ENCODE data around the gene VSIR.

Gene VSIR

GRCh38 chr10:71773221-71773971 is at the start of gene VSIR:
Gene VSIR (minus strand): TSS chr10:71773520. CDS start chr10:71773439, 81 bp downstream.
- peaks cover 2% of the 10 kb centered on the region for H3K4me1 ChIP-seq
- H3K9me3 ChIP-seq = no peaks in the 10 kb centered on the region
- no peaks in the 10 kb centered on the region for H3K36me3 ChIP-seq (replicated peaks)
- peak; percentile 66 to 89 for DNase-seq (ENCODE audit: low spot score in 2 of 2)
- H3K27me3 ChIP-seq (ENCODE audit: low read depth) = no peaks in the 10 kb centered on the region
- peak within 1 kb of the TSS; percentile 36 for H3K4me3 ChIP-seq
- in situ Hi-C loops (cut with MboI; ENCODE audit: low sequenced_read_pairs) = no loop called here

DNA sequence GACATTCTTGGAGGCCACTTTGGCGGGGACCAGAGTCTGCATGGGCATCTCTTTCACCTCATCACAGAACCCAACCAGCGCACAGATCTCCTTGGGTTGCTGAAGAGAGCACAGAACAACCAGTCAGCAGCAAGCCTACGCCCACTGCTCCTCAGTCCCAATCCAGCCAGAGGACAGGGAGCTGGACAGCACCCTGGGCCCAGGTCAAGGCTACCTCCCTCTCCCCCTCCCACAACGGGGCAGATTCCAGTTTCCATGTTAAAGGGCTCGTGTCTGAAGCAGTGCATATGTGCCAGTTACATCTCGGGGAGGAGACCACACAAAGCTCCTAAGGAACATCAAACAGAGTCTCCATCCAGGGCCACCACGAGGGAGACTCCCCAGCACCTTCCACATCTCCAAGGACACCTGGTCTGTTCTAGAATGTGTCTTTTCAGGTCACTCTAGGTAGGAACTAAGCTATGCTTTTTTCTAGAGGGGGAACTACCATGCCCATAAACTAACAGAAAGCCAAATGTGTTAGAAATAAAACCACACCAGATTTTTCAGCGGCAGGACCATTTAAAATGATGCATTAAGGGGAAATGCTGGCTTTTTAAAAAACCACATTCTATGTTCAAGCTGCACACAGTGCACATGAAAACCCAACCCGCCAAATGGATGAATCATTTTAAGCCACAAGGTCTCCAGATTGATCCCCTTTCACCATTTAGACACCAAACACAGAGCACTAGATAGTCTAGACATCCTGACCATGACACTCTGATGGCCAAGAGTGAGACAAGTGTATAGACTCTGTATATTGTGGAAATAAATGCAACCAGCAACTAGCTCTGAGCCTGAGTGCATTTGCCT is 48.8 kb upstream of the VSIR start:
- no peak for DNase-seq (ENCODE audit: low spot score in 2 of 2)

GRCh38 chr10:71820966-71821365 is 47.6 kb upstream of the VSIR start:
- peaks cover 91% of the 10 kb centered on the region for H3K36me3 ChIP-seq (replicated peaks)

More for the DNA sequence above, 48.8 kb upstream of the VSIR start:
- Histone ChIP-seq H3K4me3 (no peak overlapping the region), H3K9me3 (no peaks in the 10 kb centered on the region), H3K27me3 (ENCODE audit: low read depth) (no peaks in the 10 kb centered on the region), H3K36me3 (replicated peaks) (peaks cover 89% of the 10 kb centered on the region), H3K4me1 (no peaks in the 10 kb centered on the region)
- in situ Hi-C loops (cut with MboI; ENCODE audit: low sequenced_read_pairs) = no loop called here

GRCh38 chr10:71819985-71820384 is 46.7 kb upstream of the VSIR start:
- Histone ChIP-seq H3K4me3 (no peak overlapping the region), H3K4me1 (no peaks in the 10 kb centered on the region), H3K27me3 (ENCODE audit: low read depth) (no peaks in the 10 kb centered on the region), H3K9me3 (no peaks in the 10 kb centered on the region), H3K36me3 (replicated peaks) (peaks cover 83% of the 10 kb centered on the region)
- DNase-seq (ENCODE audit: low spot score in 2 of 2) = no peak
- in situ Hi-C loops (cut with MboI; ENCODE audit: low sequenced_read_pairs) = no loop called here

More at GRCh38 chr10:71820966-71821365, 47.6 kb upstream of the VSIR start:
- Histone ChIP-seq H3K4me3 (no peak overlapping the region), H3K27me3 (ENCODE audit: low read depth) (no peaks in the 10 kb centered on the region), H3K9me3 (no peaks in the 10 kb centered on the region), H3K4me1 (no peaks in the 10 kb centered on the region)
- no peak for DNase-seq (ENCODE audit: low spot score in 2 of 2)
- in situ Hi-C loops (cut with MboI; ENCODE audit: low sequenced_read_pairs) = no loop called here

GRCh38 chr10:71819441-71819861 is 46.1 kb upstream of the VSIR start:
- Histone ChIP-seq H3K4me3 (no peak overlapping the region), H3K9me3 (no peaks in the 10 kb centered on the region), H3K27me3 (ENCODE audit: low read depth) (no peaks in the 10 kb centered on the region), H3K4me1 (no peaks in the 10 kb centered on the region), H3K36me3 (replicated peaks) (peaks cover 78% of the 10 kb centered on the region)
- DNase-seq (ENCODE audit: low spot score in 2 of 2) = no peak
- in situ Hi-C loops (cut with MboI; ENCODE audit: low sequenced_read_pairs) = no loop called here

- no peaks in the 10 kb centered on the region for H3K4me1 ChIP-seq
- in situ Hi-C loops (cut with MboI; ENCODE audit: low sequenced_read_pairs) = no loop called here
- H3K36me3 ChIP-seq (replicated peaks) = peaks cover 74% of the 10 kb centered on the region
- DNase-seq (ENCODE audit: low spot score in 2 of 2) = no peak
- H3K27me3 ChIP-seq (ENCODE audit: low read depth) = no peaks in the 10 kb centered on the region
- no peak overlapping the region for H3K4me3 ChIP-seq
- no peaks in the 10 kb centered on the region for H3K9me3 ChIP-seq
Measured at GRCh38 chr10:71818674-71819260, 45.4 kb upstream of the VSIR start.

DNA sequence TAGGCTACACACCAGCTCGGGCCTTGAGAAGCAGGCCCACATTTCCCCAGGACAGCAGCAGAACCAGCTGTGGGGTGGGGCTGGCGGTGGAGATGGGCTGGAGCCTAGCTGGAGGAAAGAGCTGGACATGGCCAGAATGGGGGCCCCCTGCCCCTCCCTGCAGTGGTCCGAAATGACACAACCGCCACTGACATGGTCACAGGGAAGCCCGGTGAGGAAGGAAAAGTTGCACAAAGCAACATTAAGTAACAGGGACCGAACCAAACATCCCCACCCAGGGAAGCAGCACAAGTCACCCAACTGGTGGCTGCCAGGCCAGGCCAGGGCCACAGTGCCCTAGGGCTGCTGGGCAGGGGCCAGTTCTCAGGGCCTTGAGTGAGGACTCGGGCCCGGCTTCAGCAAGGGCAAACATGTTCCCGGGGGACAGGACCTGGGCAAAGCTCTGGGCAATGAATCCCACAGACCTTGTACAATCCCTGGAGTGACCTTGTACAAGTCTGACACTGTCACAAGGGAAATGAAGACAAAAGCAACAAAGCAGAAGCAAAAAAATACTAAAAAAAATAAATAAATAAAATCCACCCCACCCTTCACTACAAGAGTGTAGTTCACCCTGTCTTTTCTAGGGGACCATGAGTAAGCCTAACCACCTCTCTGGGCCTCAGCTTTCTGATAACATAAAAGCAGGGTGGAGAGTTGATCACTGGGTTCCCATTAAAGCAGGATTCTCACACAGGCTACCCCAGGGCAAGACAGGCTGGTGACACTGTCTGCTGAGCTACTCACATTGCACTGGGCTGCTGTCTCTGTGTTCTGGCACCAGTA is 44.7 kb upstream of the VSIR start:
- no peak for DNase-seq (ENCODE audit: low spot score in 2 of 2)
- Histone ChIP-seq H3K4me3 (no peak overlapping the region), H3K27me3 (ENCODE audit: low read depth) (no peaks in the 10 kb centered on the region), H3K9me3 (no peaks in the 10 kb centered on the region), H3K36me3 (replicated peaks) (peaks cover 69% of the 10 kb centered on the region), H3K4me1 (no peaks in the 10 kb centered on the region)
- in situ Hi-C loops (cut with MboI; ENCODE audit: low sequenced_read_pairs) = no loop called here

- in situ Hi-C loops (cut with MboI; ENCODE audit: low sequenced_read_pairs) = no loop called here
- DNase-seq (ENCODE audit: low spot score in 2 of 2) = no peak
- no peaks in the 10 kb centered on the region for H3K4me1 ChIP-seq
- no peak overlapping the region for H3K4me3 ChIP-seq
- H3K27me3 ChIP-seq (ENCODE audit: low read depth) = no peaks in the 10 kb centered on the region
- no peaks in the 10 kb centered on the region for H3K9me3 ChIP-seq
- peaks cover 62% of the 10 kb centered on the region for H3K36me3 ChIP-seq (replicated peaks)
Measured at GRCh38 chr10:71816936-71817618, 43.8 kb upstream of the VSIR start.

DNA sequence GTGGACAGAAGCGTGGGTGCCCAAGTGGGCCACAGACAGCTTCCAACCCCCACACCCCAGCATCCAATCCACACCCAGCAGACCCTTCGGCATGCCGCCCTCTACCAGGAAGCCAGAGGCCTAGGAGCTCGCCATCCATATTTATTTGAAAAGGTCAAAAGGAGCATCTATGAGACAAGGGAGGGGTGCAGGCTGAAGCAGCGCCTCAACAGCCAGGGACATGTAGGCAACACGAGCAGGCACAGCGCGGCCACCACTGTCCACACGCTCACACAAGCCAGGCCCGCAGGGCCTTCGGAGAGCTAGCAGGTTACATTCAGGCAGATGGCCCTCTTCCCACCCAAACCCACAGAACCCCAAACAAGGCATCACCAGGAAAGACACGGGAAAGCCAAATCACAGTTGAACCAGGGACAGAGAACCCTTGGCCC is 43.1 kb upstream of the VSIR start:
- H3K27me3 ChIP-seq (ENCODE audit: low read depth) = no peaks in the 10 kb centered on the region
- in situ Hi-C loops (cut with MboI; ENCODE audit: low sequenced_read_pairs) = no loop called here
- DNase-seq (ENCODE audit: low spot score in 2 of 2) = no peak
- H3K36me3 ChIP-seq (replicated peaks) = peaks cover 55% of the 10 kb centered on the region
- no peaks in the 10 kb centered on the region for H3K4me1 ChIP-seq
- H3K9me3 ChIP-seq = no peaks in the 10 kb centered on the region
- H3K4me3 ChIP-seq = no peak overlapping the region

- DNase-seq (ENCODE audit: low spot score in 2 of 2) = no peak
- H3K27me3 ChIP-seq (ENCODE audit: low read depth) = no peaks in the 10 kb centered on the region
- peaks cover 47% of the 10 kb centered on the region for H3K36me3 ChIP-seq (replicated peaks)
- no peaks in the 10 kb centered on the region for H3K9me3 ChIP-seq
- no peak overlapping the region for H3K4me3 ChIP-seq
- no peaks in the 10 kb centered on the region for H3K4me1 ChIP-seq
- in situ Hi-C loops (cut with MboI; ENCODE audit: low sequenced_read_pairs) = no loop called here
Measured at GRCh38 chr10:71815515-71816130, 42.3 kb upstream of the VSIR start.

GRCh38 chr10:71814922-71815411 is 41.6 kb upstream of the VSIR start:
- in situ Hi-C loops (cut with MboI; ENCODE audit: low sequenced_read_pairs) = no loop called here
- no peak overlapping the region for H3K4me3 ChIP-seq
- no peaks in the 10 kb centered on the region for H3K4me1 ChIP-seq
- peaks cover 43% of the 10 kb centered on the region for H3K36me3 ChIP-seq (replicated peaks)
- no peaks in the 10 kb centered on the region for H3K9me3 ChIP-seq
- DNase-seq (ENCODE audit: low spot score in 2 of 2) = no peak
- H3K27me3 ChIP-seq (ENCODE audit: low read depth) = no peaks in the 10 kb centered on the region

GRCh38 chr10:71812913-71813590 is 39.7 kb upstream of the VSIR start:
- H3K9me3 ChIP-seq = no peaks in the 10 kb centered on the region
- no peak overlapping the region for H3K4me3 ChIP-seq
- no peaks in the 10 kb centered on the region for H3K4me1 ChIP-seq
- H3K36me3 ChIP-seq (replicated peaks) = peaks cover 23% of the 10 kb centered on the region
- in situ Hi-C loops (cut with MboI; ENCODE audit: low sequenced_read_pairs) = no loop called here
- no peak for DNase-seq (ENCODE audit: low spot score in 2 of 2)
- H3K27me3 ChIP-seq (ENCODE audit: low read depth) = no peaks in the 10 kb centered on the region

All from HAP-1 (cell line).